ENCODE data around the gene PRR15L. TPM values are rescaled to one million over a fixed set of nuclear protein-coding genes. Genes with fewer than 3 reads are reported as not detected.

PRR15L gene
- total RNA-seq, 6 experiments from 2014 or later: not detected

- DNase-seq: no peak
- Mint-ChIP-seq H3K9me3 (no peaks in the 10 kb centered on the region), H3K4me3 (no peak overlapping the region), H3K36me3 (ENCODE audit: low read depth) (0 out of 2 replicates have a peak, but pooled peaks cover 4% of the 10 kb centered on the region), H3K27me3 (ENCODE audit: insufficient read depth) (peaks cover 1% of the 10 kb centered on the region), H3K27ac (no peak overlapping the region), H3K4me1 (ENCODE audit: low read depth) (no peaks in the 10 kb centered on the region)
- no peak for TF ChIP-seq CTCF (IDR thresholded peaks at IDR 0.05)
These were observed 39.7 kb downstream of the PRR15L start for GRCh38 chr17:47918006-47918405.

- Mint-ChIP-seq H3K27me3 (ENCODE audit: insufficient read depth) (peaks cover 1% of the 10 kb centered on the region), H3K4me3 (no peak overlapping the region), H3K36me3 (ENCODE audit: low read depth) (0 out of 2 replicates have a peak, but pooled peaks cover 4% of the 10 kb centered on the region), H3K4me1 (ENCODE audit: low read depth) (no peaks in the 10 kb centered on the region), H3K27ac (no peak overlapping the region), H3K9me3 (no peaks in the 10 kb centered on the region)
- no peak for DNase-seq
- TF ChIP-seq CTCF (IDR thresholded peaks at IDR 0.05): no peak
These were observed 40.1 kb downstream of the PRR15L start for GRCh38 chr17:47917581-47917980.

- Mint-ChIP-seq H3K4me1 (ENCODE audit: low read depth) (no peaks in the 10 kb centered on the region), H3K27me3 (ENCODE audit: insufficient read depth) (peaks cover 2% of the 10 kb centered on the region), H3K4me3 (no peak overlapping the region), H3K9me3 (no peaks in the 10 kb centered on the region), H3K27ac (no peak overlapping the region), H3K36me3 (ENCODE audit: low read depth) (0 out of 2 replicates have a peak, but pooled peaks cover 4% of the 10 kb centered on the region)
- DNase-seq: no peak
- no peak for TF ChIP-seq CTCF (IDR thresholded peaks at IDR 0.05)
These were observed 41.0 kb downstream of the PRR15L start for GRCh38 chr17:47916489-47917208.

- Mint-ChIP-seq H3K4me3 (no peak overlapping the region), H3K27me3 (ENCODE audit: insufficient read depth) (peaks cover 3% of the 10 kb centered on the region)
These were observed 41.8 kb downstream of the PRR15L start for GRCh38 chr17:47915776-47916398.

GRCh38 chr17:47914306-47914948, 43.3 kb downstream of the PRR15L start:
- no peak for DNase-seq
- 0 out of 2 replicates have a peak, but pooled peaks cover 4% of the 10 kb centered on the region for H3K36me3 Mint-ChIP-seq (ENCODE audit: low read depth)
- no peaks in the 10 kb centered on the region for H3K4me1 Mint-ChIP-seq (ENCODE audit: low read depth)
- peaks cover 3% of the 10 kb centered on the region for H3K27me3 Mint-ChIP-seq (ENCODE audit: insufficient read depth)
- no peak for TF ChIP-seq CTCF (IDR thresholded peaks at IDR 0.05)
- no peaks in the 10 kb centered on the region for H3K9me3 Mint-ChIP-seq
- no peak overlapping the region for H3K27ac Mint-ChIP-seq
- H3K4me3 Mint-ChIP-seq: no peak overlapping the region

More at GRCh38 chr17:47915776-47916398, 41.8 kb downstream of the PRR15L start:
- Mint-ChIP-seq H3K36me3 (ENCODE audit: low read depth) (0 out of 2 replicates have a peak, but pooled peaks cover 4% of the 10 kb centered on the region), H3K27ac (no peak overlapping the region), H3K4me1 (ENCODE audit: low read depth) (no peaks in the 10 kb centered on the region), H3K9me3 (no peaks in the 10 kb centered on the region)
- DNase-seq: no peak
- no peak for TF ChIP-seq CTCF (IDR thresholded peaks at IDR 0.05)

Data from HFFc6 (cell line).